ENCODE results near the gene SENP6.
"Not testable (repeated sequence)": the region's sequence is repeated elsewhere in the genome, so short reads cannot be mapped to it uniquely, and the experiment has no call there.

- not testable (repeated sequence) for TF ChIP-seq ESRRA (IDR thresholded peaks at IDR 0.05; ENCODE audit: borderline replicate concordance, low read depth); NKRF (IDR thresholded peaks at IDR 0.05; ENCODE audit: borderline replicate concordance); SFPQ (IDR thresholded peaks at IDR 0.05; ENCODE audit: low read depth, low read length); FOXK1 (CRISPR knock-in tag; IDR thresholded peaks at IDR 0.05; ENCODE audit: borderline replicate concordance); ELF1 (tag; IDR thresholded peaks at IDR 0.05); LEF1 (IDR thresholded peaks at IDR 0.05); POLR2A (conservative IDR thresholded peaks at IDR 0.05); MIER1 (IDR thresholded peaks at IDR 0.05; ENCODE audit: low read depth); POLR2AphosphoS5 (IDR thresholded peaks at IDR 0.05; ENCODE audit: control insufficient read depth, insufficient read depth, low read depth, low read length); BHLHE40 (IDR thresholded peaks at IDR 0.05; ENCODE audit: low read length); CTCF (IDR thresholded peaks at IDR 0.05 in 2 of 3, conservative IDR thresholded peaks at IDR 0.05 in 1 of 3; ENCODE audit: insufficient read depth in 2 of 3, low read depth in 1 of 3, low read length in 3 of 3)
These were observed 80.9 kb downstream of the SENP6 start for GRCh38 chr6:75682548-75682947.

Data from K562 (cell line).